Measurements from ENCODE around the gene MEOX1.
A peak's percentile ranks its signal among the peaks of the same experiment; 100 is the strongest.

MEOX1 gene

GRCh38 chr17:43650471-43650870 lies 11.3 kb downstream of the MEOX1 start:
- DNase-seq = no peak

- DNase-seq = no peak
These were observed 12.8 kb downstream of the MEOX1 start for GRCh38 chr17:43648916-43649315.

GRCh38 chr17:43645765-43646481 lies 15.8 kb downstream of the MEOX1 start:
- no peak for DNase-seq

GRCh38 chr17:43645450-43645764 lies 16.3 kb downstream of the MEOX1 start:
- DNase-seq = no peak

- DNase-seq = no peak
These were observed 17.6 kb downstream of the MEOX1 start for GRCh38 chr17:43644081-43644480.

- DNase-seq = no peak
These were observed 20.3 kb downstream of the MEOX1 start for GRCh38 chr17:43641416-43641815.

GRCh38 chr17:43640491-43641252 lies 21.1 kb downstream of the MEOX1 start:
- DNase-seq = no peak

GRCh38 chr17:43637563-43638323 lies 24.0 kb downstream of the MEOX1 start:
- DNase-seq = no peak

- DNase-seq = no peak
These were observed 25.3 kb downstream of the MEOX1 start for GRCh38 chr17:43636426-43636825.

GRCh38 chr17:43634591-43635125 lies 27.1 kb downstream of the MEOX1 start:
- DNase-seq = no peak

- DNase-seq = no peak
These were observed 29.5 kb downstream of the MEOX1 start for GRCh38 chr17:43632221-43632620.

GRCh38 chr17:43631429-43631828 lies 30.3 kb downstream of the MEOX1 start:
- DNase-seq = no peak

GRCh38 chr17:43628089-43628650 lies 33.6 kb downstream of the MEOX1 start:
- DNase-seq = peak; percentile 58

GRCh38 chr17:43627653-43628052 lies 34.1 kb downstream of the MEOX1 start:
- no peak for DNase-seq

- DNase-seq = no peak
These were observed 35.7 kb downstream of the MEOX1 start for GRCh38 chr17:43626023-43626422.

GRCh38 chr17:43625606-43626005 lies 36.1 kb downstream of the MEOX1 start:
- DNase-seq = no peak

GRCh38 chr17:43620581-43620980 lies 41.1 kb downstream of the MEOX1 start:
- no peak for DNase-seq

- no peak for DNase-seq
These were observed 41.6 kb downstream of the MEOX1 start for GRCh38 chr17:43620147-43620546.

- DNase-seq = no peak
These were observed 42.0 kb downstream of the MEOX1 start for GRCh38 chr17:43619705-43620104.

- no peak for DNase-seq
These were observed 43.4 kb downstream of the MEOX1 start for GRCh38 chr17:43618276-43618675.

GRCh38 chr17:43616852-43617251 lies 44.9 kb downstream of the MEOX1 start:
- DNase-seq = no peak

GRCh38 chr17:43616421-43616820 lies 45.3 kb downstream of the MEOX1 start:
- no peak for DNase-seq

GRCh38 chr17:43616029-43616351 lies 45.7 kb downstream of the MEOX1 start:
- no peak for DNase-seq

All from MV-4-11 (cell line).